HepG2 (cell line): ENCODE results near the gene FGL2. TPM values are rescaled to one million over a fixed set of nuclear protein-coding genes. Genes with fewer than 3 reads are reported as not detected.

ENCODE experiments used
- GLI4 ChIP-seq: sonication (generic); formaldehyde crosslinking; IDR thresholded peaks from 2 replicates; pipeline ENCODE4 v1.5.1; 2020; ENCODE audit warnings: missing genetic modification reagents, mild to moderate bottlenecking, moderate library complexity, borderline replicate concordance
- HHEX ChIP-seq: IDR thresholded peaks from 2 replicates; pipeline ENCODE4 v1.6.1; 2016; ENCODE audit warnings: control low read depth
- IRF1 ChIP-seq: sonication (generic); formaldehyde crosslinking; IDR thresholded peaks from 2 replicates; pipeline ENCODE4 v1.4.0; 2020; ENCODE audit warnings: low read depth, mild to moderate bottlenecking, missing genetic modification reagents
- NFYB ChIP-seq: sonication (generic); formaldehyde crosslinking; IDR thresholded peaks from 2 replicates; pipeline ENCODE4 v1.4.0; 2020; ENCODE audit warnings: missing genetic modification reagents
- PCBP1 ChIP-seq: fragments of 200-400 bp; formaldehyde crosslinking; IDR thresholded peaks from 2 replicates; pipeline ENCODE4 v1.6.1; 2017; ENCODE audit warnings: mild to moderate bottlenecking, low read depth, low read length, borderline replicate concordance
- REXO4 ChIP-seq: sonication (generic); formaldehyde crosslinking; IDR thresholded peaks from 2 replicates; pipeline ENCODE4 v1.8.0; 2022; ENCODE audit warnings: missing genetic modification reagents, mild to moderate bottlenecking, borderline replicate concordance
- ZNF543 ChIP-seq: sonication (generic); formaldehyde crosslinking; IDR thresholded peaks from 2 replicates; pipeline ENCODE4 v1.4.0; 2020; ENCODE audit warnings: mild to moderate bottlenecking, missing genetic modification reagents
- ZNF703 ChIP-seq: sonication (generic); formaldehyde crosslinking; IDR thresholded peaks from 2 replicates; pipeline ENCODE4 v1.5.1; 2020; ENCODE audit warnings: missing genetic modification reagents, mild to moderate bottlenecking, moderate library complexity, borderline replicate concordance
- polyA plus RNA-seq, 8 experiments: library from polyadenylated mRNA; depleted of rRNA in 3 of 8; stranded (reverse) in 7 of 8; unstranded in 1 of 8; fragments of >200 nt; fragmentation: Illumina TruSeq in 4 of 8; extraction: Trizol in 4 of 8; gene quantifications; 2 replicates each; pipeline versions ENCODE4 v1.2.1 to v1.2.3, GENCODE V29; 2011 to 2016; ENCODE audit warnings: low read depth in 4 of 8, missing spikeins in 1 of 8, mixed read lengths in 1 of 8; ENCODE audit not compliant: insufficient read depth in 1 of 8
- total RNA-seq, 5 experiments: library from RNA; depleted of rRNA; stranded (reverse); fragments of >200 nt; fragmentation: Illumina TruSeq; extraction: Trizol; gene quantifications; 2 replicates each; pipeline ENCODE4 v1.2.3, GENCODE V29; 2016; ENCODE audit warnings: low read depth in 1 of 5
- TF ChIP-seq, protein P1 (sequence below): sonication (generic); formaldehyde crosslinking; IDR thresholded peaks from 2 replicates; pipeline ENCODE4 v1.5.0; 2020; ENCODE audit warnings: mild to moderate bottlenecking, missing genetic modification reagents
- TF ChIP-seq, protein P2 (sequence below): sonication (generic); formaldehyde crosslinking; IDR thresholded peaks from 2 replicates; pipeline ENCODE4 v1.5.1; 2020; ENCODE audit warnings: missing genetic modification reagents, mild to moderate bottlenecking, borderline replicate concordance

FGL2 gene
- total and polyA plus RNA-seq, 2 of the 13 experiments (the other 11 are each of a cell fraction or from before 2014, with no cell fraction given): 0.04 to 0.15 TPM

GRCh38 chr7:77247206-77247850 lies 47.7 kb upstream of the FGL2 start (continued):
- TF ChIP-seq, protein P1, sequence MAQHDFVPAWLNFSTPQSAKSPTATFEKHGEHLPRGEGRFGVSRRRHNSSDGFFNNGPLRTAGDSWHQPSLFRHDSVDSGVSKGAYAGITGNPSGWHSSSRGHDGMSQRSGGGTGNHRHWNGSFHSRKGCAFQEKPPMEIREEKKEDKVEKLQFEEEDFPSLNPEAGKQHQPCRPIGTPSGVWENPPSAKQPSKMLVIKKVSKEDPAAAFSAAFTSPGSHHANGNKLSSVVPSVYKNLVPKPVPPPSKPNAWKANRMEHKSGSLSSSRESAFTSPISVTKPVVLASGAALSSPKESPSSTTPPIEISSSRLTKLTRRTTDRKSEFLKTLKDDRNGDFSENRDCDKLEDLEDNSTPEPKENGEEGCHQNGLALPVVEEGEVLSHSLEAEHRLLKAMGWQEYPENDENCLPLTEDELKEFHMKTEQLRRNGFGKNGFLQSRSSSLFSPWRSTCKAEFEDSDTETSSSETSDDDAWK (CRISPR knock-in tag): no peak
- TF ChIP-seq, protein P2, sequence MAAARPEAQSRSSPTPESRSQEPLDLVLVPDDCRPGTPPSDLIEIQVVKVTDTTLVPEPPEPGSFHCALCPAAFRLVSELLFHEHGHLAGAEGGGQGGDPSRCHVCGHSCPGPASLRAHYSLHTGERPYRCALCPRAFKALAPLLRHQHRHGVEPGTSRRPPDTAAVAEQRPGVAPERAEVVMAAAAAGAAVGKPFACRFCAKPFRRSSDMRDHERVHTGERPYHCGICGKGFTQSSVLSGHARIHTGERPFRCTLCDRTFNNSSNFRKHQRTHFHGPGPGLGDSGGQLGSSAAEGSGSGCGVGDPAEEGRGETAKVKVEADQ (CRISPR knock-in tag): no peak
- TF ChIP-seq ZNF703 (CRISPR knock-in tag) (no peak), HHEX (CRISPR knock-in tag) (no peak), GLI4 (CRISPR knock-in tag) (no peak), ZNF543 (CRISPR knock-in tag) (no peak), NFYB (CRISPR knock-in tag) (no peak), REXO4 (CRISPR knock-in tag) (no peak), IRF1 (CRISPR knock-in tag) (no peak), PCBP1 (no peak)
- TF ChIP-seq, all 625 proteins: peak for 21
